IMR-90 (cell line): ENCODE results near the gene TTF1. TPM values are rescaled to one million over a fixed set of nuclear protein-coding genes. Genes with fewer than 3 reads are reported as not detected.

ENCODE experiments used
- ATAC-seq: fragments of 200-7000 bp; cut with Tn5 transposase; 2 replicates; pipeline ENCODE4 v1.9.1; 2020; ENCODE audit warnings: low read depth, mild to moderate bottlenecking, moderate library complexity
- BruUV-seq: library from RNA; stranded (reverse); fragments of 400-500 nt; replicated peaks from 2 replicates; lab custom pipeline; 2021; lab: Mats Ljungman, UMichigan
- CTCF ChIA-PET: fragments of 300-600 bp; formaldehyde crosslinking; extraction: SDS; loops from one replicate; lab custom pipeline; 2021; ENCODE audit warnings: antibody characterized with exemption; lab: Yijun Ruan, JAX
- POLR2A ChIA-PET: fragments of 300-600 bp; sonication (Branson Sonifier 250); formaldehyde crosslinking; loops from one replicate; lab custom pipeline; 2022; ENCODE audit warnings: antibody characterized with exemption; ENCODE audit not compliant: unreplicated experiment; lab: Charles Lee
- DNase-seq: peaks from one replicate; pipeline ENCODE4 v3.0.0; 2013
- H2AFZ ChIP-seq: replicated peaks from 2 replicates; pipeline ENCODE3; 2013; ENCODE audit warnings: low read length, mild to moderate bottlenecking; ENCODE audit not compliant: poor library complexity
- H2AK5ac ChIP-seq: 2 replicates; pipeline ENCODE4 v1.6.1; 2013; ENCODE audit warnings: low read depth, low read length, inconsistent platforms
- H2AK9ac ChIP-seq: replicated peaks from 2 replicates; pipeline ENCODE3; 2013; ENCODE audit warnings: mild to moderate bottlenecking, low read depth, low read length, moderate library complexity; ENCODE audit not compliant: poor library complexity
- H2BK120ac ChIP-seq: 2 replicates; pipeline ENCODE4 v1.6.1; 2013; ENCODE audit warnings: low read depth, low read length, inconsistent platforms
- H2BK15ac ChIP-seq: 3 replicates; pipeline ENCODE4 v1.6.1; 2013; ENCODE audit warnings: low read depth, low read length, inconsistent platforms
- H2BK20ac ChIP-seq: 2 replicates; pipeline ENCODE4 v1.6.1; 2013; ENCODE audit warnings: low read depth, mild to moderate bottlenecking, inconsistent platforms, low read length, moderate library complexity
- H2BK5ac ChIP-seq: 2 replicates; pipeline ENCODE4 v1.6.1; 2013; ENCODE audit warnings: mild to moderate bottlenecking, low read depth, low read length, inconsistent platforms; ENCODE audit not compliant: poor library complexity, severe bottlenecking
- H3K14ac ChIP-seq: replicated peaks from 2 replicates; pipeline ENCODE4 v1.6.1; 2013; ENCODE audit warnings: low read depth, low read length, inconsistent platforms
- H3K18ac ChIP-seq: 2 replicates; pipeline ENCODE4 v1.6.1; 2013; ENCODE audit warnings: low read depth, low read length, control low read depth
- H3K23ac ChIP-seq: 2 replicates; pipeline ENCODE4 v1.6.1; 2013; ENCODE audit warnings: low read depth, low read length, inconsistent platforms
- H3K27ac ChIP-seq: 2 replicates; pipeline ENCODE4 v1.5.1; 2013; ENCODE audit warnings: mild to moderate bottlenecking, control low read depth, low read length; ENCODE audit not compliant: insufficient read depth
- H3K27me3 ChIP-seq: 2 replicates; pipeline ENCODE4 v1.6.1; 2013; ENCODE audit warnings: low read length; ENCODE audit not compliant: control insufficient read depth, insufficient read depth
- H3K36me3 ChIP-seq: 2 replicates; pipeline ENCODE4 v1.6.1; 2013; ENCODE audit warnings: low read length, mixed read lengths; ENCODE audit not compliant: control insufficient read depth, insufficient read depth
- H3K4ac ChIP-seq: 2 replicates; pipeline ENCODE4 v1.6.1; 2013; ENCODE audit warnings: low read depth, low read length, inconsistent platforms
- H3K4me1 ChIP-seq: 2 replicates; pipeline ENCODE4 v1.6.1; 2013; ENCODE audit warnings: low read length, mixed read lengths; ENCODE audit not compliant: control insufficient read depth, insufficient read depth
- H3K4me2 ChIP-seq: 2 replicates; pipeline ENCODE4 v1.6.1; 2013; ENCODE audit warnings: low read depth, mild to moderate bottlenecking, control low read depth, low read length, moderate library complexity
- H3K4me3 ChIP-seq: 2 replicates; pipeline ENCODE4 v1.5.1; 2013; ENCODE audit warnings: low read depth, mild to moderate bottlenecking, control low read depth, low read length, moderate library complexity; ENCODE audit not compliant: insufficient read depth
- H3K56ac ChIP-seq: 2 replicates; pipeline ENCODE4 v1.6.1; 2013; ENCODE audit warnings: low read length, inconsistent platforms; ENCODE audit not compliant: insufficient read depth; ENCODE audit errors: extremely low read depth
- H3K79me1 ChIP-seq, 2 experiments: 2 replicates each; pipeline ENCODE4 v1.6.1; 2013; ENCODE audit warnings: low read length in 2 of 2, inconsistent platforms in 1 of 2, low read depth in 1 of 2
- H3K9ac ChIP-seq: 2 replicates; pipeline ENCODE4 v1.6.1; 2013; ENCODE audit warnings: low read depth, low read length, control low read depth
- H3K9me1 ChIP-seq: 2 replicates; pipeline ENCODE4 v1.6.1; 2013; ENCODE audit warnings: low read length, inconsistent platforms; ENCODE audit not compliant: insufficient read depth
- H3K9me3 ChIP-seq: 2 replicates; pipeline ENCODE4 v1.6.1; 2013; ENCODE audit warnings: low read length; ENCODE audit not compliant: control insufficient read depth, insufficient read depth
- H4K20me1 ChIP-seq: 2 replicates; pipeline ENCODE4 v1.6.1; 2013; ENCODE audit warnings: low read length, inconsistent platforms; ENCODE audit not compliant: insufficient read depth
- H4K5ac ChIP-seq: 2 replicates; pipeline ENCODE4 v1.6.1; 2013; ENCODE audit warnings: mild to moderate bottlenecking, low read depth, low read length, control low read depth
- H4K8ac ChIP-seq, 2 experiments: 2 replicates each; pipeline ENCODE4 v1.6.1; 2013; ENCODE audit warnings: low read depth in 2 of 2, low read length in 2 of 2, control low read depth in 1 of 2, inconsistent platforms in 1 of 2
- H4K91ac ChIP-seq: 2 replicates; pipeline ENCODE4 v1.6.1; 2013; ENCODE audit warnings: low read depth, low read length, inconsistent platforms; ENCODE audit not compliant: insufficient read depth
- BHLHE40 ChIP-seq: fragments of 150-350 bp; IDR thresholded peaks from 2 replicates; pipeline ENCODE4 v1.6.1; 2016; ENCODE audit warnings: mild to moderate bottlenecking, low read depth, low read length
- CEBPB ChIP-seq: IDR thresholded peaks from 2 replicates; pipeline ENCODE4 v1.6.1; 2012; ENCODE audit warnings: low read depth, low read length, improper control_type of control experiment
- CHD1 ChIP-seq: IDR thresholded peaks from 2 replicates; pipeline ENCODE4 v1.6.1; 2012; ENCODE audit warnings: low read depth, low read length, improper control_type of control experiment
- MAZ ChIP-seq: IDR thresholded peaks from 2 replicates; pipeline ENCODE4 v1.6.1; 2012; ENCODE audit warnings: low read depth, mild to moderate bottlenecking, low read length, improper control_type of control experiment, moderate library complexity, borderline replicate concordance
- MXI1 ChIP-seq: IDR thresholded peaks from 2 replicates; pipeline ENCODE4 v1.6.1; 2012; ENCODE audit warnings: low read depth, mild to moderate bottlenecking, low read length, moderate library complexity, borderline replicate concordance
- NFE2L2 ChIP-seq: fragments of 150-350 bp; IDR thresholded peaks from 2 replicates; pipeline ENCODE4 v1.6.1; 2016; ENCODE audit warnings: low read depth, mild to moderate bottlenecking, low read length
- RAD21 ChIP-seq: IDR thresholded peaks from 2 replicates; pipeline ENCODE4 v1.6.1; 2012; ENCODE audit warnings: low read length, improper control_type of control experiment
- RCOR1 ChIP-seq: IDR thresholded peaks from 2 replicates; pipeline ENCODE4 v1.6.1; 2012; ENCODE audit warnings: mild to moderate bottlenecking, low read length, improper control_type of control experiment; ENCODE audit not compliant: insufficient replicate concordance
- RFX5 ChIP-seq: IDR thresholded peaks from 2 replicates; pipeline ENCODE4 v1.8.0; 2012; ENCODE audit warnings: low read depth, mild to moderate bottlenecking, low read length, moderate library complexity
- WGBS, 2 experiments: methylation state at CpG; one replicate each; pipeline versions ENCODE4 v1.1.5 to v1.1.7; 2013; ENCODE audit warnings: missing lambda C conversion rate in 2 of 2; ENCODE audit not compliant: insufficient read length in 1 of 2; ENCODE audit errors: extremely low coverage in 2 of 2; 5-methylcytosine and 5-hydroxymethylcytosine counted together
- dilution Hi-C: fragments of 300-500 bp; cut with HindIII; formaldehyde crosslinking; loops from one replicate; pipeline ENCODE4 v1.14.3; 2018; ENCODE audit warnings: low sequenced_read_pairs; ENCODE audit not compliant: unreplicated experiment
- in situ Hi-C: fragments of 300-500 bp; cut with MboI; formaldehyde crosslinking; loops from 3 replicates; pipeline ENCODE4 v1.14.3; 2019; ENCODE audit warnings: low sequenced_read_pairs, inconsistent platforms, mixed read lengths
- intact Hi-C: fragments of 100-400 bp; cut with micrococcal nuclease; formaldehyde crosslinking; loops from 2 replicates; pipeline ENCODE4 v1.10.0; 2022
- polyA plus RNA-seq, 3 experiments: library from polyadenylated mRNA; depleted of rRNA; stranded (reverse); fragments of >200 nt; gene quantifications; 2 replicates each; pipeline ENCODE4 v1.2.3, GENCODE V29; 2012; ENCODE audit warnings: low replicate concordance in 1 of 3
- total RNA-seq: library from RNA; depleted of rRNA; stranded (reverse); fragments of >200 nt; gene quantifications from 2 replicates; pipeline ENCODE4 v1.2.3, GENCODE V29; 2012
- TF ChIP-seq, protein P1 (sequence below): fragments of 150-350 bp; IDR thresholded peaks from 2 replicates; pipeline ENCODE4 v1.6.1; 2016; ENCODE audit warnings: low read depth, mild to moderate bottlenecking, low read length, moderate library complexity, borderline replicate concordance

Gene TTF1
- total and polyA plus RNA-seq, 2 of the 4 experiments (the other 2 are of a cell fraction) = 6.5 to 12.0 TPM

DNA sequence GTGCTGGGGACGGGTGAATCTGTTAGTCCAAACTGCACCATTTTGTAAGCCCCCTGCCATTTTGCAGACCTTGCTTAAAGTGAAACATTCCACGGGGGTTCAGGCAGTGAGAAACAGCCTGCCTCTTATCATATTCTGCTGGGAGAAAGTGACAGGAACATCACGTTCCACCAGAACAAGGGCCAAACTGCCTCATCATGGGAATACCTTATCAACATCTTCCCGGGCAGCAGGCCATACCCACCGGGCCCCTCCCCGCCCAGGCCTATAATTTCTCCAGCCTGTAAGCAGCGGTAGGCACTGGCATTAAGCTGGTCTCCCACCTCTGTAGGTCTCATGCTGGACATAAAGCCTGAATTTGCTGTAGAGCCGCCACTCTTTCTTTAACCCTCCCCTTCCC, 1.9 kb upstream of the TTF1 start:
- Histone ChIP-seq H3K9ac (no peak overlapping the region), H2BK5ac (no peak overlapping the region), H2BK120ac (no peak overlapping the region), H3K4ac (no peak overlapping the region), H3K4me3 (no peak overlapping the region), H3K4me1 (no peaks in the 10 kb centered on the region; the same call in 1 of the 2 replicates), H3K9me3 (no peaks in the 10 kb centered on the region), H4K20me1 (no peaks in the 10 kb centered on the region), H2AK9ac (no peak overlapping the region), H3K36me3 (no peaks in the 10 kb centered on the region; the same call in 1 of the 2 replicates), H4K5ac (no peak overlapping the region), H3K18ac (no peak overlapping the region), H3K79me1 (peaks cover 14 to 18% of the 10 kb centered on the region in 2 experiments), H2BK15ac (no peak overlapping the region), H3K27ac (no peak overlapping the region), H2BK20ac (no peak overlapping the region), H3K9me1 (peaks cover 7% of the 10 kb centered on the region; the same call in 1 of the 2 replicates), H4K91ac (no peak overlapping the region), H3K4me2 (no peak overlapping the region), H2AFZ (peak overlapping the region; percentile 53), H3K27me3 (peaks cover 19% of the 10 kb centered on the region), H3K23ac (no peak overlapping the region), H3K14ac (no peak overlapping the region), H2AK5ac (no peak overlapping the region), H4K8ac (no peak overlapping the region), H3K56ac (no peak overlapping the region)
- no peak for ATAC-seq
- POLR2A ChIA-PET = no interaction called here
- TF ChIP-seq RCOR1 = no peak
- no peak for TF ChIP-seq CHD1
- no peak for TF ChIP-seq NFE2L2
- TF ChIP-seq MXI1 = no peak
- TF ChIP-seq RAD21 = no peak
- no peak for TF ChIP-seq CEBPB
- TF ChIP-seq BHLHE40 = no peak
- TF ChIP-seq MAZ = no peak
- no peak for TF ChIP-seq RFX5
- TF ChIP-seq, protein P1, sequence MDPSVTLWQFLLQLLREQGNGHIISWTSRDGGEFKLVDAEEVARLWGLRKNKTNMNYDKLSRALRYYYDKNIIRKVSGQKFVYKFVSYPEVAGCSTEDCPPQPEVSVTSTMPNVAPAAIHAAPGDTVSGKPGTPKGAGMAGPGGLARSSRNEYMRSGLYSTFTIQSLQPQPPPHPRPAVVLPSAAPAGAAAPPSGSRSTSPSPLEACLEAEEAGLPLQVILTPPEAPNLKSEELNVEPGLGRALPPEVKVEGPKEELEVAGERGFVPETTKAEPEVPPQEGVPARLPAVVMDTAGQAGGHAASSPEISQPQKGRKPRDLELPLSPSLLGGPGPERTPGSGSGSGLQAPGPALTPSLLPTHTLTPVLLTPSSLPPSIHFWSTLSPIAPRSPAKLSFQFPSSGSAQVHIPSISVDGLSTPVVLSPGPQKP = no peak
- dilution Hi-C loops = no loop called here
- 35% methylated on average over 4 of the region's 8 CpGs; no CpG with 5 or more reads in 1 of the 2 experiments for WGBS, 2 experiments
- intact Hi-C loops = no loop called here
- CTCF ChIA-PET = no interaction called here
- no peak for DNase-seq
- in situ Hi-C loops = no loop called here
- no TSS peak for BruUV-seq
